NCI-H2171 (cell line): ENCODE data around the gene PRDM16.

Source experiments
- DNase-seq: peaks from one replicate; lab custom pipeline; 2025; lab: John Stamatoyannopoulos, UW

The PRDM16 gene

DNA sequence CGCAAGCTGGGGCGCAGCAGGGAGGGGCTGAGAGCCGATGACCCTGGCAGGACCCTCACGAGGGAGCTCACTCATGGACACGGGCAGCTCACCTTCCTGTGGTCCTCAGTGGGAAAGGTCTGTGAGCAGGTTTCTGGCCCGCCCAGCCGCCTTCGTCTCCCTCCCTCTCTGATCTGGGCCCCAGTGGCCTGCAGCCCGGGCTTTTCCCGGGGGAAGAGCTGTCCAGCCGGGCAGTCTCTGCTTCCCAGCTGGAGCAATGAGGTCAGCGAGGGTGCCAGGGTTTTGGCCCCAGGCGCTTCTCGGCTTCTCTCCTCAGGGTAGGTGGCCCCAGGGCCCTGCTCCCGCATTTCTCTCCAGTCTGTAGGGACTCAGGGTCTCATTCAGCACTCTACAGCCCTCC, 363.3 kb downstream of the PRDM16 start:
- no peak for DNase-seq

DNA sequence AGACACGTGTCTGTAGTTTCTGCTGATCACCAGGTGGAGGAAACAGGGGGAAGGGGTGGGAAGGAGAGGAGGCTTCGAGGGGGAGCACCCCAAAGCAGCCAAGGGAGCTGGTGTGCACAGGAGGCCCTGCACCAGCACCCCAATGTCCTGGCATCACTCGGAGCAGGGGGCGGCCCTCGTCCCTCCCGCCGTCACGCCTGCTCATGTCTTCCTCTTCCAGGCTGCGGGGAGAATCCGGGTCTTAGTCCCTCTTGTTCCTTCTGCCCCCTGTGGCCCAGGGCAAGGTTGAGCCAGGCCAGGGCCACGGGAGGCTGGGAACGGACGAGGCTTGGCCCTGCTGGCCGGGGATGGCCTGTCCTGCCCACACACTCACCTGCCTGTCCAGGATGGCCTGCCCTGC, 364.1 kb downstream of the PRDM16 start:
- no peak for DNase-seq

DNA sequence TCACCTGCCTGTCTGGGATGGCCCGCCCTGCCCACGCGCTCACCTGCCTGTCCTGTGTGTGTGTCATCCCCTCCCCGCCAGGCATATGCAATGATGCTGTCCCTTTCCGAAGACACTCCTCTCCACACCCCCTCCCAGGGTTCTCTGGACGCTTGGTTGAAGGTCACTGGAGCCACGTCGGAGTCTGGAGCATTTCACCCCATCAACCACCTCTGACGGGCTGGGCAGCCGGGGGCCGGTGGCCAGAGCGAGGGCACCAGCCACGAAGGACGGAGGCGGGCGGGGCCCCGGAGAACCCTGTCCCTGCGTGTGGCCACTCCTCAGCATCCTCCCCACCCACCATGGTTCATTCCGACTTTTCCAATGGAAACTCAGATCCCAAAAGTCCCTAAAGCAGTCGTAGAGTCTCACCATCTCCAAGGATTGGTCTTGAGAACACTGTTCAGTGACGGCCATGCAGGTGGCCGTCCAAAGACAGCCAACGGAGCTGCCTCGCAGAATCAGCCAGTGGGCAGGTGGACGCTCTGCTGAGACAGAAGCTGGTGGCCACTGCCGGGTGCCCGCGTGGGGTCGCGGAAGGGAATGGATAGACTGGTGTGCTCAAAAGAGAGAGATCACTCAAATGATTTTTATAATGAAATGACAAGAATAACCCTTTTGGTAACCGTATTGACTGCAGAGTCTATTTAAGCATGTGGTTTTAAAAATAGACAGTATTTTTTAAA, 364.8 kb downstream of the PRDM16 start:
- no peak for DNase-seq

DNA sequence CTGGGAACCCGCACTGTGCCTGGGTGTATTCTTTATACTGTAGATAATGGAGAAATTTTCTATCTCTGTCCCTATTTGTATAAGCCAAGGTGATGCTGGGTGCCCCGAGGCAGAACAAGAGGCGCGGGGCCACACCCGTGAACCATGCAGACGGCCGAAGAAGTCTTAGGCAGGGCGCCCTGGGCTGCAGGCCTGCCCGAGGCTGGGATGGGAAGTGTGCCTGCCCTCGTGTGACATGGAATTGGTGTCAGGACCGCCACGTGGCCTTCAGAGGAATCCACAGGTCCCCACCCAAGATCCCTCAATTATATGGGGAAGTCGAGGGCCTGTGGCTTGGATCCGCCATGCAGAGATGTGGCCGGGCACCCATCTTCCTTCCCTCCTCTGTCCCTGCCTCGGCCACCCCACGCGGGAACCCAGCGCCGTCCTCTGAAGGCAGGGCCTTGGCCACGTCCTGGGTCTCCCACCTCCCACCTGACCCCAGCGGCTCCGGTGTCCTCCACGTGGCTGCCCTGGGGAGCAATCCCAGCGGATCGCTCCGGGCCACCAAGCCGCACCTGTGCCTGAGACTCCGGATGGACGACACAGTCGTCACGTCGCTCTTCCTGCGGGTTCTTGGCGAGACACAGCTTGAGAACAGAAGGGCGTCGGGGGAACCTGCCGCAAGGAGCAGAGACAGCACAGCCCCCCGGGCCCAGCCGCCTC, 365.6 kb downstream of the PRDM16 start:
- no peak for DNase-seq

DNA sequence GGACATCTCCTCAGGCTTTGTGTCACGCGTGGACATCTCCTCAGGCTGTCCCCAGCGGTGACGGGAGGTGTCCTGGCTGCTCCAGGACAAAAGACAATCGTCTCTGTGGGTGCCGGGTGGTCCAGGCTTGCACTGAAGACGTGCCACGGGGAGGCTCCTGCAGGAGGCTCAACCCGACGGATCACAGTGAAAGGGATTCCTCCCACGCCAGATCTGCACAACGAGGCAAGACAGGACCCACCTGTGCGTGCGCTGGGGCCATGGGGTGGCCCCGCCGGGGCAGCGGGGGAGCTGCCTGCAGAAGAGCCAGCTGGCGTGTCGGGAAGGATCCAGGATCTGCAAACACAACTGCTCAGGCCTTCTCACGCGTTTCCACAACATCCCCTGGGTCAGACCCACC, 366.7 kb downstream of the PRDM16 start:
- no peak for DNase-seq

DNA sequence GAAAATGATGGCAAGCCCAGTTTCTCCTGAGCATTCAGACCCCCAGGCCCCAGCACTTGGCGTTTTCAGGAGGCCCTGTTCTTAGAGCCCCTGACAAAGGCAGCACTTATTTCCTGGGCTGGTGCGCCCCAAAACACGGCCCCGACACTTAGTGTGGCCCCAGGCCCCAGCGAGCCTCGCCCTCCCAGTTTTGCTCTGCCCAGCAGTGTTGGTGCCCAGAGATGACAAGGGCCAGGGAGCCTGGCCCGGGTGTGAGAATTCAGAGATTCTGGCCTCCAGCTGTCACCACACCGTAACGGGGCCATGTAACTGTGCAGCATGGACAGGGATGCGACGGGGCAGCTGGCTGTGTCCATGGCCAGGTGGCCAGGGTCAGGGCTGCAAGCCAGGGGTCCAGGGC, 367.4 kb downstream of the PRDM16 start:
- no peak for DNase-seq

DNA sequence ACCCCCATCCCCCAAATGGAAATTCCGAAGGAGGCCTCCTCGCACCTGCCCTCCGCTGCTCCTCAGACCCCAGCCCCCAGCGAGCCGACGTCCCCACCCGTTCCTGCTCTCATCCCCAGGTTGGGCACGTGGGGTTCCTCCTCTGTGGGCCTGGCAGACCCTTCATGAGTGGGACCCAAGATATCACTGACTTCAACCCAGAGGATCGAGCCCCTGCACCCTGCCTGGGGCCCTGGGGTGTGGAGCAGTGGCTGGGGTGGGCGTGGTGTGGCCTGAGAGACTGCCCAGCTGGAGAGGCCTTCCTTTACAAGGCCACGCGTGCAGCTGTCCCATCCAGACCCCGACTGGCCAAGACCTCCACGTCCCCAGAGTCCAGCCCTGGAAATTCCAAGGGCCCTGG, 367.9 kb downstream of the PRDM16 start:
- no peak for DNase-seq

DNA sequence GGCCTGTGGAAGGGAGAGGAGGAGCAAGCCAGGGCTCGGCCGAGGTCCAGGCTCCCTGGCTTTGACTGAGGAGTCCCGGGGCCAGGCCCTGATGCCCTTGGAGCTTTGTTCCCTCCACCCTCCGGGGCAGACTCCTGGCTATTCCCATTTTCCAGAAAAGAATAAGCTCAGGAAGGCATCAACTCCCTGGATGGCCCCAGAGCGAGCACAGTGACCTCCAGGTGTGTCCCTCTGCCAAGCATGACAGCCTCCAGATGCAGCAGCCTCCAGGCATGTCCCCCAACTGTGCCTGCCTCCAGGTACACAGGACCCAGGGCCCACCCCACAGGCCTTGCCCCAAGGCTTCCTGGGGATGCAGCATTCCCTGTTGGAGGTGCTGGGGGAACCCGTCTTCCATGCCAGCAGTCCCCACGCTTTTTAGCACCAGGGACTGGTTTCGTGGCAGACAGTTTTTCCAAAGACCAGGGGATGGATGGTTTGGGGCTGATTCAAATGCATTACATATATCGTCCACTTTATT, 369.7 kb downstream of the PRDM16 start:
- DNase-seq = no peak

DNA sequence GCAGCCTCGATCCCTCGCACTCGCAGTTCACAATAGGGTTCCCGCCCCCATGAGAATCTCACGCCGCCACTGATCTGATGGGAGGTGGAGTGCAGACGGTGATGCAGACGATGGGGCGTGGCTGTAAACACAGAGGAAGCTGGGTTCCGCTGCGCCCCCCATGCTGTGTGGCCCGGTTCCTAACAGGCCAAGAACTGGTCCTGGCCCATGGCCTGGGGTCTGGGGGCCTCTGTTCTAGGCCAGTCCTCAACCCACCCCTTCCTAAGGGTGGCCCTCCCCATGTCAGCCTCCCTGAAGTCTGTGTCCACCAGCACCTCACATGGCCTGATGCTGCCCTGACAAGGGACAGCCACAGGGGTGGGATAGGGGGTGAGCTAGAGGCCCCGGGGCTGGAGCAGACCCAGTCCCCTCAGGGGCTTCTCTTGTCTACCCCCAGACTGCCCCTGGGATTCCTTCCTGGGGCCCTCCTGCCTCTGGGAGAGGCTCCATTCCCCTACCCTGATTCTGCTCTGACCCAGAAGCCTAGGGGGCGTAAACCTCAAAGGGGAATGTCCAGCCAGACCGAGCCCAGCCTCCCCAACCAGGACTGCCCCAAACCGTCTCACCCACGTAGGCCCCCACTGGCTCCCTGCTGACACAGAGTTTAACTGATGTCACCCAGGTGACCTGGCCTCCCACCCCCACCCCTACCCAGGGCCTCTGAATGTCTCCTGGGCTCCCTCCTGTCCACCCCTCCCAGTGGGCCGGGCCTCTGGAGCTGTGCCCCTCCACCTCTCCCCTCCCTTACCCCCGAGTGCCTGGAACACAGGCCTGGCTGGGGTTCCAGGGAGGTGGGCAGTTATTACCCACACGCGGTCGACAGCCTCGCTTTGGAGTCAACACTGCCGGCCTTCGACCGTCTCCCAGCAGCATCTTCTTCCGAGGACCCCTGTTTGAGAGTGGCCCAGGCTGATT, 370.6 kb downstream of the PRDM16 start:
- DNase-seq = no peak

DNA sequence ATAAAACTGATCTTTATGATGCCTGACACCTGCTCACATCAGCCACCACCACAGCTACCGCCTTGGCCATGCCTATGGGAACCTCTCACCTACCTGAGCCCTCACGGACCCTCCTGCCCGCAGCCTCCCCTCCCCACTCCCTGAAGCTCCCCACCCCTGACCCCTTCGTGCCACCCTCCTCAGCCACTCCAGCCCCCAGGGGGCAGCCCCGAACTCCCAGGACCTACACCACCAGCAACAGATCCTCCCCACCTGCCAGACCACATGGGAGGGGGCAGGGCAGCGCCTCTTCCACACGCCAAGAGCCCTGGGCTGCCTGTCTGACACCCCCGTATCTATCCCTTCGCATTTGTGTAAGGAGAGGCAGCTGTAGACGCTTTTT, 371.3 kb downstream of the PRDM16 start:
- DNase-seq = no peak

DNA sequence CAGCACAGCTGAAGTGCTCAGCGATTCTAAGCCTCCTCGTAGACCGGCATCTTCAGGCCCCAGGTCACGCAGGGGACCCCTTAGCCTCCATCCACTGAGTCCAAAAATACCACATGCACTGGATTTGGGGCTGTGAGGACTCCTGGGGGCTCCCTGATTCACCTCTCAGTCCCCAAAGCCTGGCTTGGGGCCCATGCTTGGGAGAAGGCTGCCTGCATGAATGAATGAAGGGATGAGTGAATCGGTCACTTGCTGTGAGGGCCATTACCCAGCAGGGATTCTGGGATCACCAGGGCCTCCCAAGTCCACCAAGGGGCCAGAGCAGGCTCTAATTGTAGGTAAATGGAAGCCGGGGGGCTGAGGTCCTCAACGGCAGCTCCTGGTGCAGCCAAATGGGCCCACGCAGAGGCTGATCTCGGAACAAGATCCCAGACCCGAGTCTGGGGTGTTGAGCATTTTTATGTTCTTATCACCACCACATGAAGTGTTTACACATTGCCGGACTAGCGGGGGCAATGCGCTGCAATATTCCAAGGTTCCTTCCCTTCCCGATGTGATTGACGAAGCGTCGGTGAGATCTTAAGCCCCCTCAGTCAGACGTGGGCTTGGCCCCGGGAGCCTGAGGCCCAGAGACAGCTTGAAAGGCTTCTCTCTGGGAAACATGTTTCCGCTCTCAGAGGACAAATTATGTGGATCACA, 371.9 kb downstream of the PRDM16 start:
- no peak for DNase-seq

DNA sequence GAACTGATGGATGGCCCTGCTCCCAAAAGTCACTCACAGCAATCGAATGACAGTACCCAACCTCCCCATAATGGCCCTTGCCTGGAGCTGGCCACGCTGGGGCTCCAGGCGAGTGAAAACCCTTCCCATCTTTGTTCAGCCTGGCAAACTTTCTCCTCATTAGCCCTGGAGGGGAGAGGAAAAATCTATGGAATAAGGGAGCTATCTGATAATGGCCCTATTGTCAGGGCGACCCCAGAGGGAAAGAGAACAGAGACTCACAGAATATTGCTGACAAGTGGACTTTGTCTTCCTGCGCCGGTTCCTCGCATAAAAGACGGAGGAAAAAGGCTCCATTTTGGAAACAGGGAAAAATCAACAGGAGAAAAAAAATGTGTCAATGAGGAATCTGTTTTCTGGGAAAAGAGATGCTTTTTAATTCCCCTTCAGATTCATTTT, 372.4 kb downstream of the PRDM16 start:
- no peak for DNase-seq

DNA sequence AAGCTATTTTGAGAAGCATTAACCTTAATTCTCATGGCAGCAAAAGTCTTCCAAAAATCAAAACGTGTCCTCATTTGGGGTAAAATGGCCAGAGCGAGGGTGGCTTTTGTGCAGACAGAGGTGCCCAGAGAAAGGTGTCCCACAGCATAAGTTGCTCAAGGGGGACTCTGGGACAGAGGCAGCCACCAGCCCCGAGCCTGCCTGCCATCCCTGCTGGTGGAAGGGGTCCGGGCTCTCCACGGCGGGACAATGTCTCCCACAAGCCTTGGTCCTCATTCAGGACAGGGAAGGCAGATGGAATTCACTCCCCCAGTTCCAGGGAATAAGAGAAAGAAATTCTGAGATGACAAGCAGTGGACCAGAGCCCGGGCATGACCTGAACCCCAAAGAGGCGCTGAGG, 372.9 kb downstream of the PRDM16 start:
- no peak for DNase-seq

DNA sequence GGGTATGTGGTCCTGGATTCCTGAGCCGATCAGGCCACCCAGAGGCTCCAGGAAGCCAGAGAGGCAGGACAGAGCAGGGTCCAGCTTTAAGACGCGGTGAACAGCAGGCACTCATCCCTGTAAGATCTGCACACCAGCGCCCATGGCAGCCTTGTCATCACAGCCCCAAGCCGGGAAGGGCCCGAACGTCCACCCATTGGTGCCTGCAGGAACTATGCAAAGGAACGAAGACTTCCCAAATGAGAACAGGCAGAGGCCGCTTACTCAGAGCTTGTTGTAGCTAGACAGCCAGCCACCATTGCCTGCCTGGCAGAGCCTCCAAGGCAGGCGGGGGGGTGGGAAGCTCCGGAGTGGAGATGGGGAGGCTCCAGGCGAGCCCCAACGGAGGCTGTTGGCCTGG, 373.3 kb downstream of the PRDM16 start:
- DNase-seq = no peak

DNA sequence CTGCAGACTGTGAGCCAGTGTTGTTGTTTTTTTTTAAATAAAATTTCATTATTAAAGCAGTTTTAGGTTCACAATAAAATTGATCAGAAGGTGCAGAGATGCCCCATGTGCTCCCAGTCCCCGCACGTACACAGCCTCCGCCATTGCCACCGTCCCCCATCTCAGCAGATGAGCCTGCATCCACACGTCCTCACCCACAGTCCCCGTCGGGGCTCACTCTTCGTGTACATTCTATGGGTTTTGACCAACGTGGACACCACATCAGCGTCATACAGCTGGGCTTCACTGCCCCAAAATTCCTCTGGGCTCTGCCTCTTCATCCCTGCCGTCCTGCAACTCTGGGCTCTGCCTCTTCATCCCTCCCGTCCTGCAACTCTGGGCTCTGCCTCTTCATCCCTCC, 373.9 kb downstream of the PRDM16 start:
- DNase-seq = no peak

DNA sequence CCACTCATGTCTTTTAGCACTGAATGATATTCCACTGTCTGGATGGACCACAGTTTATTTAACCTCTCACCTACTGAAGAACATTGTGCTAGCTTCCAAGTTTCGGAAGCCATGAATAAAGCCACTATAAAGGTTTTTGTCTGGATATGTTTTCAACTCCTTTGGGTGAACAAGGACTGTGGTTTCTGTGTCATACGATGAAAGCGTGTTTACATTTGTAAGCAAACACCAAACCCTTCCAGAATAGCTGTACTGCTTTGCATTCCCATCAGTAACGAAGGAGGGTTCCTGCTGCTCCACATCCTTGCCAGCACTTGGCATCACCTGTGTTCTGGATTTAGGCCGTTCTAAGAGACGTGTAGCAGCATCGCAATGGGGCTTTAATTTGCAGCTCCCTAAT, 374.8 kb downstream of the PRDM16 start:
- no peak for DNase-seq

DNA sequence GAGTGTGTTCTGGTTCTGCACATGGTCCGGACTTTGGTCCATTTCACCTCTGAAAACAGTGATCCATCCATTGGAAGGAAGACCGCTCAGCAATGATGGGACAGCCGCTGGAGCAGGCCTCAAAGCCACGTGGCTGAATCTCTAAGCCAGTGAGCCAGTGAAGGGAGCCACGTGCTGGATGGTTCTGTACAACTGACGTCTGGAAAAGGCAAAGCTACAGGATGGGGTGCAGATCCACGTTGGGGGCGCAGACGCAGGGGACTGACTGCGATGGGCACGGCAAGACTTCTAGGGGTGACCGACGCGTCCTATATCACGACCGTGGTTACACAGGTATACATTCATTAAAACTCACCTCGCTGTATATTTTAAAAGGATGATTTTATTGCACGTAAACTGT, 375.3 kb downstream of the PRDM16 start:
- DNase-seq = no peak

DNA sequence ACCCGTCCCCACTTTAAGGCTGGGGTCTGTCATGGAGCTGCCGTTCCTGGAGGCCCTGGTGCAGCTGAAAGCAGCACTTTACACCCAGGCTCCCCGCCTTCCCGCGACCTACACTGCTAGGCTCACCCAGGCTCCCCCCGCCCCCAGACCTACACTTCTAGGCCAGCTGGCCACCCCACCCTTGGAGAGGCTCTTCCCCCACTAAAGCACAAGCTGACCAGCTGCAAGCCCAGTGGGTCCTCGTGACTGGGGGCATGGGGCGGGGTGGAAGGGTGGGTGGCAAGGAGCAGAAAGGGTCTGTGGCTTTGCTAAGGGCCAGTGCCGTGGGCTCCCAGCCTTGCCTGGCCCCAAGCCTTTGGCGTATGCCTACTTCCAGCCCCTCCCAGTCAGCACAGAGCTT, 375.7 kb downstream of the PRDM16 start:
- no peak for DNase-seq

DNA sequence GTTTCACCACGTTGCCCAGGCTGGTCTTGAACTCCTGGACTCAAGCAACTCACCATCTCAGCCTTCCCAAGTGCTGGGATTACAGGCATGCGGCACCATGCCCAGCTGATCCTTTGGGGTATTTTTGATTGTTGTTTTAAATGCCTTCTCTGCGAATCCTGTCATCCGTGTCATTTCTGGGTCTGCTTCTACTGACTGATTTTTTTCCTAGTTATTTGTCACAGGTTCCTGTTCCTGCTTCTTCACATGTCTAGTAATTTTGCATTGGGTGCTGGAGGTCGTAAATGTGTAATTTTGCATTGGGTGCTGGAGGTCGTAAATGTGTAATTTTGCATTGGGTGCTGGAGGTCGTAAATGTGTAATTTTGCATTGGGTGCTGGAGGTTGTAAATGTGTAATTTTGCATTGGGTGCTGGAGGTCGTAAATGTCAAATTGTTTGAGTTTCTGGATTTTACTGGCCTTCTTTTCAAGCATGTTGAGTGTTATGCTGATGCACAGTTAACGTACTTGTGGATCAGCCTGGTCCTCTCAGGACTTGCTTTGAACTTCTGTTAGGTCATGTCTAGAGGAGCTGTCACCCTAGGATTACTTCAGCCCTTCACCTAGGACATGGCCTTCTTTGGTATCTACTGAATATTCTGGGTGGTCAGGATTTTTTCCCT, 381.3 kb downstream of the PRDM16 start:
- no peak for DNase-seq

DNA sequence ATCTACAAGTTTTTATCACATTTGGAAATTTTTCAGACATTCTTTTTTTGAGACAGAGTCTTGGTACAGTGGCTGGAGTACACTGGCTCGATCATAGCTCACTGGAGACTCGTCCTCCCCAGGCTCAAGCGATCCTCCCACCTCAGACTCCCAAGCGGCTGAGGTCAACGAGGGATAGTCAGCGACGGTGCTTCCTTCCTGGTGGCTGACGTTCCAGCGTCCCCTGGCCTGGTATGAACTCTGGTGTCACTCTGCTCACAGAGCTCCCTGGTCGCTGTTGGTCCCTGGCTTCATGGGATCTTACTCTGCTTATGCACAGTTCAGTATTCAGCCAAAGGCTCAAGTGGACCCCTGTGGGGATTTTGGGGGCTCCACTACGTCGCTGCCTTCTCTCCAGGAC, 382.0 kb downstream of the PRDM16 start:
- DNase-seq = no peak
